GM21619 (cell line): Measurements from ENCODE around the gene PAPOLA.
A peak's percentile ranks its signal among the peaks of the same experiment; 100 is the strongest.
"Not testable (repeated sequence)": the region's sequence is repeated elsewhere in the genome, so short reads cannot be mapped to it uniquely, and the experiment has no call there.

Experiments
- ATAC-seq: cut with Tn5 transposase; IDR thresholded peaks from one replicate; pipeline ENCODE4 v1.9.1; 2021; ENCODE audit not compliant: unreplicated experiment

Gene PAPOLA

GRCh38 chr14:96502621-96503305 lies 581 bp downstream of the PAPOLA start:
- peak; percentile 36 for ATAC-seq

GRCh38 chr14:96503306-96503679 lies 1.1 kb downstream of the PAPOLA start:
- ATAC-seq = no peak

DNA sequence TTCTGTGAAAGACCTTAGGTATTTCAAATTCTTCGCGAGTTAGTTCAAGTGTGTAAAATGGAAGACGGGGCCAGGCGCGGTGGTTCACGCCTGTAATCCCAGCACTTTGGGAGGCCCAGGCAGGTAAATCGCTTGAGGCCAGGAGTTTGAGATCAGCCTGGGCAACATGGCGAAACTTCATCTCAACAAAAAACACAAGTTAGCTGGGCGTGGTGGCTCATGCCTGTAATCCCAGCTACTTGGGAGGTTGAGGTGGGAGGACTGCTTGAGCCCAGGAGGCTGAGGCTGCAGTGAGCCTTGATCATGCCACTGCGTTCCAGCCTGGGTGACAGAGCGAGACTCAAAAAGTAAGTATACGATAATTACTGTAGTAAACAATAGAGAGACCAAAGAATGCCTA lies 2.2 kb downstream of the PAPOLA start:
- not testable (repeated sequence) for ATAC-seq

DNA sequence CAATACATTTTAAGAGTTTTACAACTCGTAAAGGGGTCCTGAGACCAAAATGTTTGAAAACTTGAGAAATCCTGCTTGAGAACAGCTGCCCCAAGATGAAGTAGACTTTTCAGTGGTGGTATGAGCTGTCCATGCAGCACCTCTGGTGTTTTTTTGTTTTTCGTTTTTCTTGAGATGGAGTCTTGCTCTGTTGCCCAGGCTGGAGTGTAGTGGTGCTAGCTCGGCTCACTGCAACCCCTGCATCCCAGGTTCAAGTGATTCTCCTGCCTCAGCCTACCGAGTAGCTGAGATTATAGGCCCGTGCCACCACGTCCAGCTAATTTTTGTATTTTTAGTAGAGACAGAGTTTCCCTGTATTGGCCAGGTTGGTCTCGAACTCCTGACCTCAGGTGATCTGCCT lies 5.5 kb downstream of the PAPOLA start:
- ATAC-seq = no peak

GRCh38 chr14:96508900-96509299 lies 6.7 kb downstream of the PAPOLA start:
- ATAC-seq = no peak

- ATAC-seq = no peak
Observed at GRCh38 chr14:96509457-96510090, 7.4 kb downstream of the PAPOLA start.

DNA sequence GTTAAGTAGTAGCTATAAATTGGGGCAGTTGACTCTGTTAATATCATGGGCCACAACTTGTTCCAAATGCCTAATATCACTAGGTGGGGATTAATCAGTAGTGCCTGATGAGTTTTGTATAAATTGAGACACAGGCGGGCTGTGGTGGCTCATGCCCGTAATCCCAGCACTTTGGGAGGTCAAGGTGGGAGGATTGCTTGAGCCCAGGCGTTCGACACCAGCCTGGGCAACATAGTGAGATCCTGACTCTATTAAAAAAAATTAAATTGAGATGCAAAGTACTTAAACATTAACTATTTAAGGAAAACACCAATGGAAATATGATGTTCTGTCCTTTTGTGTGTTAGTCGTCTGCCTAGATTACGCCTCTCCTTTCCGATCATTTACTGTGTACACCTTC lies 9.0 kb downstream of the PAPOLA start:
- no peak for ATAC-seq

DNA sequence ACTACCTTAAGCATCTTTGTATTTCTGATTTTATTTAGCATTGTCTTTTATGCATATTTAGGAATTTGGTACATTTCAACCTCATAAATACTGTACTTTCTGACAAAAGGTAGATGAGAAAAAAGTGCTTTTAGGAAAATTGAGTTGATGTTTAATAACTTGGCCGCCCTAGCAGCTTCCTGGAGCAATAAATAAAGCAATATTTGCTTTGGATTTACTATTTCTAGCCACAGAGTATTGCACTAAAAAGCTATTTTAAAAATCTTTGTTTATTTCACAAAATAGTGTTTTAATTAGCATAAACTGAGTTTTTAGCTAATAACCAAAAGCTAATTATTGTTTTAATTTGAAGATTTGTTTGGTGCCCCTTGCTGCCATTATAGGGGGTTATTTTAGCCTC lies 9.5 kb downstream of the PAPOLA start:
- ATAC-seq = no peak

DNA sequence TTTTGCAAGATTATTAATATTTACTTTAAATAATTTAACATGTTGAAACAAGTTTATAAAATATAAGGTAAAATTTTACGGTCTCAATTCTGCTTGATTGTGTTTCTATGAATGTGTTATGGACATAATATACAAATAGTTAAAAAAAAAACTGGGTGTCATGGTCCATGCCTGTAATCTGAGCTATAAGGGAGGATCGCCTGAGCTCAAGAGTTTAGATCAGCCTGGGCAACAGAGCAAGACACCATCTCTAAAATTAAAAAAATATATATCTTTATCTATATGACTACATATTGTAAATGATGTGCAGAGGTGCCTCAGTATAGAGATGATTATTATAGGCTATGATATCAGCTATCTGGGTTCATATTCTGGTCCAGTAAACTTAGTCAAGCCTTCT lies 9.9 kb downstream of the PAPOLA start:
- no peak for ATAC-seq

GRCh38 chr14:96512602-96513397 lies 10.6 kb downstream of the PAPOLA start:
- no peak for ATAC-seq

GRCh38 chr14:96514694-96515093 lies 12.5 kb downstream of the PAPOLA start:
- peak; percentile 58 for ATAC-seq

GRCh38 chr14:96515731-96516130 lies 13.5 kb downstream of the PAPOLA start:
- ATAC-seq = no peak

DNA sequence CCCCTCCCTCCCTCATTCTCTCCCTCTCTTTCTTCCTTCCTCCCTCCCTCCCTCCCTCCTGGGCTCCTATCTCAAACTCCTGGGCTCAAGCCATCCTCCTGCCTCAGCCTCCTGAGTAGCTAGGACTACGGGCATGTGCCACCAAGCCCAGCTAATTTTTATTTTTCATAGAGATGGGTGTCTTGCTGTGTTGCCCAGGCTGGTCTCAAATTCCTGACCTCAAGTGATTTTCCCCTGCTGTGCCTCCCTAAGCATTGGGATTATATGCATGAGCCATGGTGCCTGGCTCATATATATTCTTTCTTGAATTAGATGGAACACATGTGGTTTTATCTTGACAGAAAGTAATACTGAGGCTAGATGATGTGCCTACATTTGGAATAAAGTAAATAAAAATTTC lies 14.2 kb downstream of the PAPOLA start:
- ATAC-seq = no peak

GRCh38 chr14:96519970-96520369 lies 17.8 kb downstream of the PAPOLA start:
- no peak for ATAC-seq

DNA sequence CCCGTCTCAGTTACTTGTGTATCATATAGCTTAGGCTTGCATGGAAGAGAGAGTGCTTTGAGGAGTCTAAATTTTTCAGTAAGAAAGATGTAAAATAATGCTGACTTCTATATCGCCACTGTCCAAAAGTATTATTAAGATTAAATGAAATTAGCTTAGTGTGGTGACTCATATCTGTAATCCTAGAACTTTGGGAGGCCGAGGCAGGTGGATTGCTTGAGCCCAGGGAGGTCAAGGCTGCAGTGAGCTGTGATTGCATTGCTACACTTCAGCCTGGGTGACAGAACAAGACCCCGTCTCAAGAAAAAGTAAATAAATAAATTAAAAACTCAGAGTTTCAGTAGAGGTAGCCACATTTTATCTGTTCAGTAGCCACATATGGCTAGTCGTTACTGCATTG lies 23.3 kb downstream of the PAPOLA start:
- no peak for ATAC-seq

- no peak for ATAC-seq
Observed at GRCh38 chr14:96532632-96533031, 30.4 kb downstream of the PAPOLA start.

DNA sequence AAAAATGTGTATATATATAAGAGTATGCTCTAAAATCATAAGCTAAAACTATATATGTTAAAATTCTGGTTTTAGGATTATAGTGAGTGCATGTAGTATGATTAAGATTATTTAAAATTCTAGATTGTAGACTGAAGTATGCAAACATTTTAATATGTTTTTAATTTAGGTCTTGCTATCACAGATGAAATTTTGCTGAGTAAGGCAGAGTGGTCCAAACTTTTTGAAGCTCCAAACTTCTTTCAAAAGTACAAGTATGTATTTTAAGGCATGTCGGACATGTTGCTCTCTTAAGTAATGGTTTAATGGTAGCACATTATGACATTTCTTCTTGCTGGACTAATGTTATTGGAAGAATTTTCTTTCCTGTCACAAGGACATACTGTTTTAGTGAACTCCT lies 34.6 kb downstream of the PAPOLA start:
- ATAC-seq = no peak

DNA sequence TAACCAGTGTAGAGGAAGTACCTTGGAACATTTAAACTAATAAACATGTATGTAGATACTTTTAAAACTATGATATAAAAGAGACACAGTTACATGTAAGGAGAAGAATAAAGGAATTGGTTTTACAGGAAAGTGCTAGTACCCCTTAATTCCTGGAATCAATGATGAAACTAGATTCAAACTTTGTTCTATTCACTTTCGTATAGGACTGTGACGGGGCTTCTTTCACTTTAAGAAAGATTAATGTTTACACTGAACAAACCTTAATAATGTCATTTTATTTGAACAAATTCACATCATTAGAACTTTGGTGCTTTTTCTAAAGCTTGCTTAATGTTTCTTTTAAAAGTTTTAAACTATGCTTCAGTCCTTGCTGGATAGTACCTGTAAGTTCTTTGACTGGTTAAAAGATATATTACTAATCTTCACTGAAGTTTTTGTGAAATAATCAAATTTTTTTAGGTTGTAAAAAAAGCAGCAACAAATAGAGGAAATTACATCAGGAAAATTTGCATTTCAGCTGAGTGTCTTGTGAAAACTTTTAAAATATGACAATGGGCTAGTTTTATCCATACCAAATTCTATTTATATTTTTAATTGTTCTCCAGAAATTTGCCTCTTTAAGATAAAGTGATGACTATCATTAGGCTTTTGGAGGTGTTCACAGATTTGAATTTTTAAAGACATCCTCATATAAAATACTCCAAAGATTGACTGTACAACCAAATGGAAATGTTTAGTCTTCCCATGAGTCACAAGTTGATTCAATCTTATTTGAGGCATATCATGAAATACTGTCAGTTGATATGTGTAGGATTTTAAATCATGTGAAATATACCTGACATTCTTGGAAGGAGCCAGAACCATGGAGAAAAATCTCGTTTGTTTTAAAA lies 36.2 kb downstream of the PAPOLA start:
- no peak for ATAC-seq

DNA sequence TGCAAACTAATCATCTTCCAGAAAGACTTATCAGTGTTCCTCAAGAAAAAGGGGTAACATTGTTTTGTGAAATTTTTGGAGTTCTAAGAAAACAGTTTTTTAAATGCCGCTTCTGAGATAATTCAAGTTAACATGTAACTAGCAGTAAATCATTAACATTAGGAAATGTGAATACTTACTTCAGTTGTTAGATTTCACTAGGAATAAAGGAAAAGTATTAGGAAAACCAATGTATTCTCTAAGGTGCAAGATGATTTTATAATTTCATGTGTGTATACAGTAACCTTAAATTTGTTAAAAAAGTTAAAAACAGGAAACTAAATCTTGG lies 36.8 kb downstream of the PAPOLA start:
- no peak for ATAC-seq

DNA sequence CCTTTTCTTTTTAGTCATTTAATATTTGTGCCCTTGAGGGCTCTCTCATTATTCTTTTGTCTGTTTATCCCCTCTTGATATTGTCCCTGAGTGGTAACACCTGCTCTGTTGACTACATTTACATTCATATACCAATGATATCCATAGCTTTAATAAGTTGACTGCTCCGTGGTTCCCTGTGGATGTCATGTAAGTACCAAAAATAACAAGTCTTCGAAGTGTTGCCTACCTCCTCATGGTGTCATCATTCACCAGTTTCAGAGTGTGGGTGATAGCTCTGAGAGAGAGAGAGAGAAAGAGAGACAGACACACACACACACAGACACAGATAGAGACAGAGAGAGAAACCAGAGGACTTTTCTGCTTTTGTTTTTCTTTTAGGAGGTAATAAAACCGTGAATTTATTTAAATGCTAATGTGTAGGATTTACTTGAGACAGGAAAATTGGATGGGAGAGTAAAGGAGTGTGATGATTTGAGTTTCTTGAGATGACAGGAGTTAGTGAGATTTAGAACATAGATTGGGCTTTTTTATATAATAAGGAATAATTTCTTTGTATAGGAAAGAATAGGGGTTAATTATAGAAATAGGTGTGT lies 52.2 kb downstream of the PAPOLA start:
- no peak for ATAC-seq

DNA sequence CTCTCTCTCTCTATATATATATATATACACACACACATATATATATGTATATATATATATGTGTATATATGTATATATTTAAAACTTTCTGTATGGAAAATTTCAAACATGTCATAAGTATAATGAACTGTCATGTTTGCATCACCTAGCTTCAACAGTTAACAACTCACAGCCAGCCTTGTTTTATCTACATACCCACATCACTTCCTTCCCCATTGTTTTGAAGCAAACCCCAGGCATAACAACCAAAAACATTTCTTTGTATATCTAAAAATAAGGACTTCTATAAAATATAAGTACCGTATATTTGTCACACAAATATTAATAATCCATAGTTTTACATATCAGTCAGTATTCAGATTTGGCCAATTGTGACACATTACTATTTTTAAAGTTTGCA lies 57.4 kb downstream of the PAPOLA start:
- no peak for ATAC-seq
